GM18861 (cell line): ENCODE measurements around the gene CHAF1B.

ENCODE experiments used
- ATAC-seq: cut with Tn5 transposase; IDR thresholded peaks from one replicate; pipeline ENCODE4 v1.9.1; 2021; ENCODE audit not compliant: unreplicated experiment

Gene CHAF1B

GRCh38 chr21:36461277-36461917 lies 76.2 kb downstream of the CHAF1B start:
- no peak for ATAC-seq

DNA sequence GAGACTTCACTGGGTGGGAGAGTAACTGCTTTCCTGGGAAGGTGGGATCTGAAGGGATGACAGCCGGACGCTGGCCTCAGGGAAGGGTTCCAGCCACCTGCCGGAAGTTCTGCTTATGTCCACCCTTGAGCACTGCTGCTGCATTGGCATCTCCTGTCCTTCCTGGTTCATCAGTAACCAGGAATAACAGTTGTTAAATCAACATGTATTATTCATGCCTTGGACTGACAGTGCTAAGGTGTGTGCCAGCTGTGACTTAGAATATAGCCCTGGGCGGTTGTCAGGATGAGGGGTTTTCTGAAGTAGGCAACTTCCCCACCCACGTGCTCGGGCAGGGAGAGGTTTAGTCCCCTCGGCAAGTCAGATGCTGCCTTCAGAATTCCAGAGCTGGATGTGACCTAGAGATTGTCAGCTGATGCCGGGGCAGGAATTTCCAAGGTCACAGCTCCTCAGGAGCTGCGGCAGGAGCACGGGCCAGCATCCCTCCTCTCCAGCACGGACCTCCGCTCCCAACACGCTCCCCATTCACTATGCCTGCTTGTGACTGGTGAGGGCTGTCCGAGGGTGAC lies 76.8 kb downstream of the CHAF1B start:
- no peak for ATAC-seq

GRCh38 chr21:36463204-36463603 lies 78.0 kb downstream of the CHAF1B start:
- ATAC-seq = no peak

- no peak for ATAC-seq
These were observed 78.8 kb downstream of the CHAF1B start for GRCh38 chr21:36463991-36464390.

DNA sequence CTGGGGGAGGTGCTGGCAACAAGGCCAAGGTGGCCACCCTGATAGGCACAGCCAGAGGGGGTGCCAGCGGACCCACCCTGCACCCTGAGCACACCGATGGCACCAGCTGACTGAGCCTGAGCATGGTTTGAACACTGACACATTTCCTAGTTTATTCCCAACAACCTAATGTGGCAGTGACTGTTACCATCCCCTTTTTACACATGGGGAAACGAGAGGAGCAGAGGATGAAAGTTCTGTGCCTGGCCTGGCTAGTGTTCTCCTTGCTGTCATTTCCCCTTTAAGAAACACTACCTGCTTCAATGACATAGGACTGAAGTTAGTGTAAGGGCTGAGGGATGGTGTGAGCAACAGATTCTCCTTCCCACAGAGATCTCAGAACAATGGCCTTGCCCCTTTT lies 79.4 kb downstream of the CHAF1B start:
- ATAC-seq = no peak

- ATAC-seq = no peak
These were observed 80.3 kb downstream of the CHAF1B start for GRCh38 chr21:36465478-36465877.

DNA sequence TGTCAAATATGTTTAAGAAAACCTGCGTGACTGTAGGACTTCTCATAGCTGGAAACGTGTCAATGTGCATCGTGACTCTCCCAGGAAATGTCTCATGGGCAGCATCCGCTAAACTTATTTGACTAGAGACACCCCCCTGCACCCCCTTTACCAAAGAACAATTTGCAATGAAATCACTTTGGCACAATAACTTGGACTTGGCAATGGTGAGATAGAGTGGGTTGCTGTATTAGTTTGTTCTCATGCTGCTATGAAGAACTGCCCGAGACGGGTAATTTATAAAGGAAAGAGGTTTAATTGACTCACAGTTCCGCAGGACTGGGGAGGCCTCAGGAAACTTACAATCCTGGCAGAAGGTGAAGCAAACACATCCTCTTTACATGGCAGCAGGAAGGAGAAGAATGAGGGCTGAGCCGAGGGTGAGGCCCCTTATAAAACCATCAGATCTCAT lies 80.9 kb downstream of the CHAF1B start:
- ATAC-seq = no peak
